Ascending aorta (tissue), 2 donors: Measurements from ENCODE around the gene CFAP100. TPM values are rescaled to one million over a fixed set of nuclear protein-coding genes. Genes with fewer than 3 reads are reported as not detected.

Experiments
- DNase-seq, 2 donors: peaks; one replicate each; pipeline ENCODE4 v3.0.0-alpha.2; 2019; ENCODE audit warnings: low spot score in 2 of 2
- H3K27ac ChIP-seq, 2 donors: fragments of 200-600 bp; sonication (generic); one replicate each; pipeline ENCODE4 v1.5.1; 2016 to 2017; ENCODE audit warnings: mild to moderate bottlenecking in 1 of 2
- H3K27me3 ChIP-seq: fragments of 200-600 bp; sonication (generic); one replicate; pipeline ENCODE4 v1.5.1; 2017
- H3K36me3 ChIP-seq, 2 donors: fragments of 200-600 bp; sonication (generic); one replicate each; pipeline ENCODE4 v1.5.1; 2016
- H3K4me1 ChIP-seq, 2 donors: fragments of 200-600 bp; sonication (generic); one replicate each; pipeline ENCODE4 v1.5.1; 2016 to 2017; ENCODE audit warnings: mild to moderate bottlenecking in 1 of 2
- H3K4me3 ChIP-seq, 2 donors: fragments of 200-600 bp; sonication (generic); one replicate each; pipeline ENCODE4 v1.5.1; 2016 to 2017; ENCODE audit warnings: mild to moderate bottlenecking in 1 of 2
- H3K9me3 ChIP-seq, 2 donors: fragments of 200-600 bp; sonication (generic); one replicate each; pipeline ENCODE4 v1.5.1; 2016
- CTCF ChIP-seq, 3 experiments: fragments of 200-600 bp in 2 of 3; fragments of 450-650 bp in 1 of 3; sonication (generic) in 2 of 3; IDR thresholded peaks; one replicate each; pipeline ENCODE4 v1.5.1; 2016 to 2019; ENCODE audit warnings: antibody characterized with exemption in 3 of 3, mild to moderate bottlenecking in 1 of 3, moderate library complexity in 1 of 3
- intact Hi-C: fragments of 100-400 bp; cut with DNase I; formaldehyde crosslinking; loops from one replicate; pipeline ENCODE4 v1.15.1; 2023
- total RNA-seq: library from RNA; depleted of rRNA; stranded (reverse); fragments of >200 nt; gene quantifications from one replicate; pipeline ENCODE4 v1.1.0, GENCODE V29; 2016

CFAP100 gene
- total RNA-seq: not detected

GRCh38 chr3:126394179-126394976, at the start of gene CFAP100:
CFAP100 (plus strand) TSS chr3:126394909; CDS start chr3:126396001, 1,092 bp downstream.
- Histone ChIP-seq H3K4me3 (peak within 1 kb of the TSS; percentile 20 to 54), H3K36me3 (no peaks in the 10 kb centered on the region), H3K4me1 (no peaks in the 10 kb centered on the region), H3K27me3 (no peaks in the 10 kb centered on the region), H3K27ac (no peak within 1 kb of the TSS), H3K9me3 (no peaks in the 10 kb centered on the region)
- intact Hi-C loops: no loop called here
- no peak for TF ChIP-seq CTCF (IDR thresholded peaks at IDR 0.05)
- peak in 1 of 2 donors; percentile 12 for DNase-seq

DNA sequence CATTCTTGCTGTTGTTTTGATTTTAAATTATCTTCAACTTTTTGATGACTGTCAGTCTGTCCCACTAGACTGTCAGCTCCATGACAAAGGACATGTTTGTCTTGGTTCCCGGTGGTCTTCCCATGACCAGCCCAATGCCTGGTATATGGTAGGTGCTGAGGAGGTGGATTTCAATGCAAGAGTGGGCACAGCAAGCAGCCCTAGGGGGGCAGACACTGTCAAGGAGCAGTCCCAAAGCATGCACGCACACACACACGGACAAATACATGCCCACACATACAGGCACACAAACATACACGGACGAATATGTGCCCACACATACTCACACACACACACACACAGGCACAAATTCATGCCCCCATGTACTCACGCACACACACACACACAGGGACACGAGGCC, 49.5 kb upstream of the CFAP100 start:
- Histone ChIP-seq H3K4me1 (peaks cover 4 to 31% of the 10 kb centered on the region in 2 donors), H3K27me3 (no peaks in the 10 kb centered on the region), H3K4me3 (no peak overlapping the region), H3K9me3 (peaks cover 0 to 13% of the 10 kb centered on the region in 2 donors), H3K27ac (peak overlapping the region in 1 of 2 donors; percentile 8), H3K36me3 (peaks cover 66 to 92% of the 10 kb centered on the region in 2 donors)
- no peak for DNase-seq
- TF ChIP-seq CTCF (IDR thresholded peaks at IDR 0.05): no peak
- intact Hi-C loops: no loop called here

- Histone ChIP-seq H3K4me1 (peaks cover 4 to 37% of the 10 kb centered on the region in 2 donors), H3K27ac (peak overlapping the region in 1 of 2 donors; percentile 10), H3K4me3 (no peak overlapping the region), H3K36me3 (peaks cover 63 to 95% of the 10 kb centered on the region in 2 donors), H3K27me3 (no peaks in the 10 kb centered on the region), H3K9me3 (peaks cover 0 to 6% of the 10 kb centered on the region in 2 donors)
- no peak for TF ChIP-seq CTCF (IDR thresholded peaks at IDR 0.05)
- intact Hi-C loops: no loop called here
- peak in 1 of 2 donors; percentile 57 for DNase-seq
Measured at GRCh38 chr3:126345641-126346460, 48.9 kb upstream of the CFAP100 start.

DNA sequence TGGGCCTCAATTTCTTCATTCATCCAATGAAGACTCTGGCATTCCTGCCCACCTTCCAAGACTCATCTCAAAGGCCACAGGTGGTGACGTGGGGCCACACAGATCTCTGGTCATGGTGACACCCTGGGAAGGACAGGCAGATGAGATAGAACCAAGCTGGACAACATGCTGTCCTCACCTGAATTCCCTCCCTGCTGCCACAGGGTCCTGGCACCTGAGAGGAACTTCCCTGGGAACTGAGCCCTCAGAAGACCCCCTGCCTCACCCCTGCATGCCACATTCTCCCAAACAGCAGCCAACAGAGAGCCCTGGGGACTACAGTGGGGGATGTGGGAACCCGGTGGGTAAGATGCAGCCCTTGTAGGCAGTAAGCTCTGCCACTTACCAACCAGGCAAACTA, 48.2 kb upstream of the CFAP100 start:
- intact Hi-C loops: no loop called here
- H3K4me1 ChIP-seq: peaks cover 7 to 43% of the 10 kb centered on the region in 2 donors
- no peak overlapping the region for H3K4me3 ChIP-seq
- peaks cover 0 to under 1% of the 10 kb centered on the region in 2 donors for H3K9me3 ChIP-seq
- no peak for TF ChIP-seq CTCF (IDR thresholded peaks at IDR 0.05)
- peaks cover 69 to 95% of the 10 kb centered on the region in 2 donors for H3K36me3 ChIP-seq
- peak overlapping the region in 1 of 2 donors; percentile 10 for H3K27ac ChIP-seq
- DNase-seq: peak in 1 of 2 donors; percentile 47
- no peaks in the 10 kb centered on the region for H3K27me3 ChIP-seq

- H3K4me1 ChIP-seq: peaks cover 10 to 52% of the 10 kb centered on the region in 2 donors
- intact Hi-C loops: no loop called here
- H3K27me3 ChIP-seq: no peaks in the 10 kb centered on the region
- no peak overlapping the region for H3K27ac ChIP-seq
- DNase-seq: peak in 1 of 2 donors; percentile 58
- no peak overlapping the region for H3K4me3 ChIP-seq
- peaks cover 81 to 95% of the 10 kb centered on the region in 2 donors for H3K36me3 ChIP-seq
- no peaks in the 10 kb centered on the region for H3K9me3 ChIP-seq
- no peak for TF ChIP-seq CTCF (IDR thresholded peaks at IDR 0.05)
Measured at GRCh38 chr3:126347543-126348161, 47.1 kb upstream of the CFAP100 start.
